WI38 (cell line): ENCODE data around the gene DTNBP1.

Experiments
- H3K4me3 ChIP-seq: 2 replicates; pipeline ENCODE4 v1.5.1; 2011; ENCODE audit warnings: low read depth, mild to moderate bottlenecking, control low read depth, low read length
- CTCF ChIP-seq: IDR thresholded peaks from 2 replicates; pipeline ENCODE4 v1.5.1; 2012; ENCODE audit warnings: low read depth, mild to moderate bottlenecking, control low read depth, low read length

DTNBP1 gene

GRCh38 chr6:15513131-15513771, 149.6 kb downstream of the DTNBP1 start:
- no peak for TF ChIP-seq CTCF
- no peak overlapping the region for H3K4me3 ChIP-seq

GRCh38 chr6:15512721-15513120, 150.1 kb downstream of the DTNBP1 start:
- no peak for TF ChIP-seq CTCF

GRCh38 chr6:15512126-15512525, 150.7 kb downstream of the DTNBP1 start:
- H3K4me3 ChIP-seq = no peak overlapping the region
- no peak for TF ChIP-seq CTCF

More at GRCh38 chr6:15512721-15513120, 150.1 kb downstream of the DTNBP1 start:
- H3K4me3 ChIP-seq = no peak overlapping the region

GRCh38 chr6:15511248-15512125, 151.3 kb downstream of the DTNBP1 start:
- no peak overlapping the region for H3K4me3 ChIP-seq
- TF ChIP-seq CTCF = no peak

GRCh38 chr6:15510536-15511247, 152.1 kb downstream of the DTNBP1 start:
- no peak overlapping the region for H3K4me3 ChIP-seq
- TF ChIP-seq CTCF = no peak

- no peak for TF ChIP-seq CTCF
- no peak overlapping the region for H3K4me3 ChIP-seq
Observed at GRCh38 chr6:15510121-15510520, 152.7 kb downstream of the DTNBP1 start.
